ENCODE data around the gene FAM53A. TPM values are rescaled to one million over a fixed set of nuclear protein-coding genes. Genes with fewer than 3 reads are reported as not detected.

Gene FAM53A
- total and polyA plus RNA-seq, 10 of the 15 experiments (the other 5 are each of a cell fraction or from before 2014, with no cell fraction given) = 0.02 to 0.87 (median 0.38) TPM; not detected in 2

- FAIRE-seq = no peak
- ChIA-PET CTCF (no interaction called here), SMC1A (ENCODE audit: uncharacterized antibody, unreplicated experiment) (no interaction called here), POLR2A (no interaction called here), RAD21 (ENCODE audit: unreplicated experiment) (no interaction called here)
- Histone ChIP-seq H3K4me2 (ENCODE audit: control insufficient read depth, insufficient read depth) (no peak overlapping the region), H3K27me3 (replicated peaks in 1 of 2; ENCODE audit: control insufficient read depth in 2 of 2, insufficient read depth in 2 of 2, low read length in 1 of 2) (no peaks in the 10 kb centered on the region), H3K4me3 (no peak overlapping the region), H4K20me1 (ENCODE audit: control insufficient read depth, insufficient read depth) (no peaks in the 10 kb centered on the region), H2AFZ (ENCODE audit: control insufficient read depth, low read depth, low read length) (no peak overlapping the region), H3K9ac (ENCODE audit: control insufficient read depth, insufficient read depth, low read length) (no peak overlapping the region), H3K79me2 (ENCODE audit: control insufficient read depth, insufficient read depth, low read length) (no peaks in the 10 kb centered on the region), H3K9me3 (replicated peaks; ENCODE audit: control insufficient read depth, insufficient read depth, low read length) (no peaks in the 10 kb centered on the region), H3K36me3 (ENCODE audit: control insufficient read depth in 2 of 2, insufficient read depth in 2 of 2, low read length in 1 of 2) (no peaks in the 10 kb centered on the region), H3K27ac (ENCODE audit: control insufficient read depth, insufficient read depth) (no peak overlapping the region), H3K4me1 (ENCODE audit: control insufficient read depth, insufficient read depth, low read length) (no peaks in the 10 kb centered on the region)
- WGBS (ENCODE audit: insufficient coverage, insufficient replicate concordance, low lambda C conversion rate, missing lambda C conversion rate) = 66% methylated on average over 22 of the region's 22 CpGs
- in situ Hi-C loops (cut with MboI) (no loop called here), intact Hi-C loops (cut with micrococcal nuclease; ENCODE audit: unreplicated experiment) (no loop called here)
- DNase-seq (ENCODE audit: low read depth, low spot score) = no peak
- ATAC-seq = no peak
- BruUV-seq (replicated peaks) = no TSS peak
- no peak for TF ChIP-seq MYB (IDR thresholded peaks at IDR 0.05; ENCODE audit: borderline replicate concordance, low read depth, low read length)
- TF ChIP-seq MTA2 (IDR thresholded peaks at IDR 0.05; ENCODE audit: low read depth) = no peak
- TF ChIP-seq, protein P1, sequence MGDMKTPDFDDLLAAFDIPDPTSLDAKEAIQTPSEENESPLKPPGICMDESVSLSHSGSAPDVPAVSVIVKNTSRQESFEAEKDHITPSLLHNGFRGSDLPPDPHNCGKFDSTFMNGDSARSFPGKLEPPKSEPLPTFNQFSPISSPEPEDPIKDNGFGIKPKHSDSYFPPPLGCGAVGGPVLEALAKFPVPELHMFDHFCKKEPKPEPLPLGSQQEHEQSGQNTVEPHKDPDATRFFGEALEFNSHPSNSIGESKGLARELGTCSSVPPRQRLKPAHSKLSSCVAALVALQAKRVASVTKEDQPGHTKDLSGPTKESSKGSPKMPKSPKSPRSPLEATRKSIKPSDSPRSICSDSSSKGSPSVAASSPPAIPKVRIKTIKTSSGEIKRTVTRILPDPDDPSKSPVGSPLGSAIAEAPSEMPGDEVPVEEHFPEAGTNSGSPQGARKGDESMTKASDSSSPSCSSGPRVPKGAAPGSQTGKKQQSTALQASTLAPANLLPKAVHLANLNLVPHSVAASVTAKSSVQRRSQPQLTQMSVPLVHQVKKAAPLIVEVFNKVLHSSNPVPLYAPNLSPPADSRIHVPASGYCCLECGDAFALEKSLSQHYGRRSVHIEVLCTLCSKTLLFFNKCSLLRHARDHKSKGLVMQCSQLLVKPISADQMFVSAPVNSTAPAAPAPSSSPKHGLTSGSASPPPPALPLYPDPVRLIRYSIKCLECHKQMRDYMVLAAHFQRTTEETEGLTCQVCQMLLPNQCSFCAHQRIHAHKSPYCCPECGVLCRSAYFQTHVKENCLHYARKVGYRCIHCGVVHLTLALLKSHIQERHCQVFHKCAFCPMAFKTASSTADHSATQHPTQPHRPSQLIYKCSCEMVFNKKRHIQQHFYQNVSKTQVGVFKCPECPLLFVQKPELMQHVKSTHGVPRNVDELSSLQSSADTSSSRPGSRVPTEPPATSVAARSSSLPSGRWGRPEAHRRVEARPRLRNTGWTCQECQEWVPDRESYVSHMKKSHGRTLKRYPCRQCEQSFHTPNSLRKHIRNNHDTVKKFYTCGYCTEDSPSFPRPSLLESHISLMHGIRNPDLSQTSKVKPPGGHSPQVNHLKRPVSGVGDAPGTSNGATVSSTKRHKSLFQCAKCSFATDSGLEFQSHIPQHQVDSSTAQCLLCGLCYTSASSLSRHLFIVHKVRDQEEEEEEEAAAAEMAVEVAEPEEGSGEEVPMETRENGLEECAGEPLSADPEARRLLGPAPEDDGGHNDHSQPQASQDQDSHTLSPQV (IDR thresholded peaks at IDR 0.05) = no peak
- TF ChIP-seq BRCA1 (IDR thresholded peaks at IDR 0.05; ENCODE audit: low read depth, low read length) = no peak
- TF ChIP-seq, protein P2, sequence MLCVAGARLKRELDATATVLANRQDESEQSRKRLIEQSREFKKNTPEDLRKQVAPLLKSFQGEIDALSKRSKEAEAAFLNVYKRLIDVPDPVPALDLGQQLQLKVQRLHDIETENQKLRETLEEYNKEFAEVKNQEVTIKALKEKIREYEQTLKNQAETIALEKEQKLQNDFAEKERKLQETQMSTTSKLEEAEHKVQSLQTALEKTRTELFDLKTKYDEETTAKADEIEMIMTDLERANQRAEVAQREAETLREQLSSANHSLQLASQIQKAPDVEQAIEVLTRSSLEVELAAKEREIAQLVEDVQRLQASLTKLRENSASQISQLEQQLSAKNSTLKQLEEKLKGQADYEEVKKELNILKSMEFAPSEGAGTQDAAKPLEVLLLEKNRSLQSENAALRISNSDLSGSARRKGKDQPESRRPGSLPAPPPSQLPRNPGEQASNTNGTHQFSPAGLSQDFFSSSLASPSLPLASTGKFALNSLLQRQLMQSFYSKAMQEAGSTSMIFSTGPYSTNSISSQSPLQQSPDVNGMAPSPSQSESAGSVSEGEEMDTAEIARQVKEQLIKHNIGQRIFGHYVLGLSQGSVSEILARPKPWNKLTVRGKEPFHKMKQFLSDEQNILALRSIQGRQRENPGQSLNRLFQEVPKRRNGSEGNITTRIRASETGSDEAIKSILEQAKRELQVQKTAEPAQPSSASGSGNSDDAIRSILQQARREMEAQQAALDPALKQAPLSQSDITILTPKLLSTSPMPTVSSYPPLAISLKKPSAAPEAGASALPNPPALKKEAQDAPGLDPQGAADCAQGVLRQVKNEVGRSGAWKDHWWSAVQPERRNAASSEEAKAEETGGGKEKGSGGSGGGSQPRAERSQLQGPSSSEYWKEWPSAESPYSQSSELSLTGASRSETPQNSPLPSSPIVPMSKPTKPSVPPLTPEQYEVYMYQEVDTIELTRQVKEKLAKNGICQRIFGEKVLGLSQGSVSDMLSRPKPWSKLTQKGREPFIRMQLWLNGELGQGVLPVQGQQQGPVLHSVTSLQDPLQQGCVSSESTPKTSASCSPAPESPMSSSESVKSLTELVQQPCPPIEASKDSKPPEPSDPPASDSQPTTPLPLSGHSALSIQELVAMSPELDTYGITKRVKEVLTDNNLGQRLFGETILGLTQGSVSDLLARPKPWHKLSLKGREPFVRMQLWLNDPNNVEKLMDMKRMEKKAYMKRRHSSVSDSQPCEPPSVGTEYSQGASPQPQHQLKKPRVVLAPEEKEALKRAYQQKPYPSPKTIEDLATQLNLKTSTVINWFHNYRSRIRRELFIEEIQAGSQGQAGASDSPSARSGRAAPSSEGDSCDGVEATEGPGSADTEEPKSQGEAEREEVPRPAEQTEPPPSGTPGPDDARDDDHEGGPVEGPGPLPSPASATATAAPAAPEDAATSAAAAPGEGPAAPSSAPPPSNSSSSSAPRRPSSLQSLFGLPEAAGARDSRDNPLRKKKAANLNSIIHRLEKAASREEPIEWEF (IDR thresholded peaks at IDR 0.05; ENCODE audit: insufficient replicate concordance, low read depth, low read length) = no peak
- no peak for TF ChIP-seq NR2C1 (IDR thresholded peaks at IDR 0.05)
- no peak for TF ChIP-seq ZNF217 (IDR thresholded peaks at IDR 0.05)
- TF ChIP-seq E2F4 (IDR thresholded peaks at IDR 0.05; ENCODE audit: low read depth, low read length) = no peak
- TF ChIP-seq SIN3A (IDR thresholded peaks at IDR 0.05; ENCODE audit: low read depth, low read length) = no peak
- no peak for TF ChIP-seq ZZZ3 (IDR thresholded peaks at IDR 0.05; ENCODE audit: control insufficient read depth, insufficient read length, low read depth)
- no peak for TF ChIP-seq EGR1 (IDR thresholded peaks at IDR 0.05; ENCODE audit: borderline replicate concordance in 1 of 2, low read depth in 2 of 2, low read length in 2 of 2)
- TF ChIP-seq CHD1 (IDR thresholded peaks at IDR 0.05; ENCODE audit: low read depth, low read length) = no peak
Observed at GRCh38 chr4:1615786-1616556, 68.1 kb downstream of the FAM53A start.

Measured in GM12878 (cell line).